Lower leg skin (tissue), 4 donors: ENCODE results near the gene NR2F1. TPM values are rescaled to one million over a fixed set of nuclear protein-coding genes. Genes with fewer than 3 reads are reported as not detected.

Experiments
- DNase-seq, 2 donors: peaks; one replicate each; pipeline ENCODE4 v3.0.0-alpha.2; 2019; ENCODE audit warnings: low spot score in 2 of 2
- H3K4me3 ChIP-seq: fragments of 200-600 bp; sonication (generic); 2 replicates; pipeline ENCODE4 v1.5.1; 2017; ENCODE audit warnings: mild to moderate bottlenecking, low read depth; ENCODE audit not compliant: poor library complexity, severe bottlenecking
- POLR2A ChIP-seq, 2 donors: fragments of 450-650 bp; IDR thresholded peaks; one replicate each; pipeline ENCODE4 v1.6.1; 2016 to 2017; ENCODE audit warnings: antibody characterized with exemption in 2 of 2, mild to moderate bottlenecking in 1 of 2, moderate library complexity in 1 of 2
- WGBS, 2 donors: methylation state at CpG; one replicate each; pipeline ENCODE4 v1.1.5; 2018; 5-methylcytosine and 5-hydroxymethylcytosine counted together
- intact Hi-C: fragments of 100-400 bp; cut with DNase I; formaldehyde crosslinking; loops from one replicate; pipeline ENCODE4 v1.15.0; 2023; ENCODE audit warnings: low total_unique reads
- total RNA-seq, 4 donors: library from RNA; depleted of rRNA; stranded (reverse); fragments of >200 nt; gene quantifications; one replicate each; pipeline ENCODE4 v1.1.0, GENCODE V29; 2016
- TF ChIP-seq, protein P1 (sequence below), 3 donors: fragments of 450-650 bp; IDR thresholded peaks; one replicate each; pipeline ENCODE4 v1.5.1; 2016; ENCODE audit warnings: antibody characterized with exemption in 3 of 3, mild to moderate bottlenecking in 3 of 3, moderate library complexity in 2 of 3

NR2F1 gene
- total RNA-seq, 4 donors from 2014 or later, result 0.72 to 5.9 (median 2.7) TPM

DNA sequence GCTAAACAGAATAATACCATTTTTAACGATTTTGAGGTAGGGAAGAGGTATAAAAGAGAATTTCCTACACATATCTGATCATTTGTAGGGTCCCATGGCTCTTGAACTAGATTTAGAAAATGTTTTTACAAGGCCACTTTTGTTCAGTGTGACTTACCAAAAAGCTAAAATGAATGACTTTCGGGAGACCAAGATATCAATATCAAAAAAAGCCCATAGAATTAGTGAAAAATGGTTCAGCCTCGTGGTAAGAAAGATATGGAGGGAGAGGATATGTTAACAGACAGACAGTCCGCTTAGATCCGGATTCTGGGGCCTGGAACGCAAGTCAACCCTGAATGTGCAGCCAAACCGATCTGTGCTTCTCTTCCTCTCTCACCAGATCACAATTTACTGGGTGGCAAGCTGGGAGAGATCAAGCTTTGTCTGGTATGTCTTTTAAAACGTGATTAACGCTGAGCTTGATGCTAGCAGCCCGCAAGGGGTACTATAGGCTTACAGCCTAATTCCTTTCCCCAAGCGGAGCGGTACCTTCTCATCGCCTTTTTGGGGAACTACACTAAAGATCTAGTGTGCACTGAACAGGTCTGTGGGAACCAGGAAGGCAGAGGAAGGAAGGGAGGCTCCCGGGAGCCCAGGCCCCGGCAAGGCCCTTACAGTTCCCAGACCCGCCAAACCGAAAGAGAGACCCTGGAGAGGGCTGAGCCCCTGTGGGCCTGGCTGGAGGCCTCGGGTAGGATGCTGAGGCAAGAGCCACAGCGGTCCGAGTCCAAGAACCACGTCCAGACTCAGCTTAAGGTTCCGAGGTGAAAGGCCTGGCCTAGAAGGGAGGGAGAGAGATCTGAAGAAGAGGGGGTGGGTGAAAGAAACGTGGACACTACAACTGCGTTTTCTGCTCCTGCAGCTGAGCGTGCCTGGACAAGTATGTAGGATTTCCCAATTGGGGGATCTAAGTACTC lies 4.9 kb upstream of the NR2F1 start:
- intact Hi-C loops, result no loop called here
- TF ChIP-seq POLR2A (IDR thresholded peaks at IDR 0.05), result no peak
- TF ChIP-seq, protein P1, sequence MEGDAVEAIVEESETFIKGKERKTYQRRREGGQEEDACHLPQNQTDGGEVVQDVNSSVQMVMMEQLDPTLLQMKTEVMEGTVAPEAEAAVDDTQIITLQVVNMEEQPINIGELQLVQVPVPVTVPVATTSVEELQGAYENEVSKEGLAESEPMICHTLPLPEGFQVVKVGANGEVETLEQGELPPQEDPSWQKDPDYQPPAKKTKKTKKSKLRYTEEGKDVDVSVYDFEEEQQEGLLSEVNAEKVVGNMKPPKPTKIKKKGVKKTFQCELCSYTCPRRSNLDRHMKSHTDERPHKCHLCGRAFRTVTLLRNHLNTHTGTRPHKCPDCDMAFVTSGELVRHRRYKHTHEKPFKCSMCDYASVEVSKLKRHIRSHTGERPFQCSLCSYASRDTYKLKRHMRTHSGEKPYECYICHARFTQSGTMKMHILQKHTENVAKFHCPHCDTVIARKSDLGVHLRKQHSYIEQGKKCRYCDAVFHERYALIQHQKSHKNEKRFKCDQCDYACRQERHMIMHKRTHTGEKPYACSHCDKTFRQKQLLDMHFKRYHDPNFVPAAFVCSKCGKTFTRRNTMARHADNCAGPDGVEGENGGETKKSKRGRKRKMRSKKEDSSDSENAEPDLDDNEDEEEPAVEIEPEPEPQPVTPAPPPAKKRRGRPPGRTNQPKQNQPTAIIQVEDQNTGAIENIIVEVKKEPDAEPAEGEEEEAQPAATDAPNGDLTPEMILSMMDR (IDR thresholded peaks at IDR 0.05), result no peak
- H3K4me3 ChIP-seq, result no peak overlapping the region
- no peak for DNase-seq
- WGBS, 2 donors, result 69 to 75% methylated on average over 25 of the region's 25 CpGs

DNA sequence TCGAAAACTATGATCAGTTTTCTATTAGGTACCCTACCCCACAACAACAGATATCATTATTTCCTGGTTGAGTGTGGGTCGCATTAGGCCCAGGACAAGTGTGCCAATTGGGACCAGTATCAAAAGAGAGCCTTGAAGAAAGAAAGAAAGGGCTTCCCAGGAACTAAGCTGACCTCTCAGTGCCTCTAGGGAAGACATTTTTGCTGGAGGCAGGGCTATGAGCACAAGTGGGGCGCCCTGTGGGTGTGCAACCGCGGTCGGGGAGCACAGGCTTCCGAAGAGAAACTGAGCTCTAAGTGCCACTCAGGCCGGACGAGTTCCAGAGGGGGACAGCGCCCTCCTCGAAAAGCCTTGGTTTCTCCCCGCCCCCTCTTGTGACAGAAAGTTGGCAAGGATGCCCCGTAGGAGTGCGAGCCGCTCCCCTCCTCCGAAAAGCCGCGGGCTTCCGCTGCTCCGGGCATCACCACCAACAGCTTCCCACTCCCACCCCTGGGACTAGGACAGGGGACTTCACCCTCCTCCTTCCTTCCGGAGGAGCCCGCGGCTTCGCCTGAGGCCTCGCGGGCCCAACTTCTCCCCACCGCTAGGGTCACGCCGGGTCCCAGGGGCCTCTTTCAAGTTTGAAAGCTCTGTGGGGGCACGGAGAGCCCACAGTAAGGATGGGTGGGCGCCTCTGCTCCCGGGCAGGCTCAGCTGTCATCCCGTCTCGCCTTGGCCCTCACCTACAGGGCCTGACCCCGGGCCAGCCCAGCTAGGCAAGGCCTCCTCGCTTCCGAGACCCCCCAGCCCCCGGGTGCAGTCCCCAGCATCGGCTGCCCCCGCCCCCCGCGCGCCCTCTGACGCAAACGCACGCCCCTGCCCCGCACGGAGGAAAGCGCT lies 4.0 kb upstream of the NR2F1 start:
- 15 to 19% methylated on average over 42 to 48 of the region's 49 CpGs for WGBS, 2 donors
- no peak overlapping the region for H3K4me3 ChIP-seq
- TF ChIP-seq, protein P1 (IDR thresholded peaks at IDR 0.05), result no peak
- no peak for TF ChIP-seq POLR2A (IDR thresholded peaks at IDR 0.05)
- DNase-seq, result peak in 1 of 2 donors; percentile 88
- intact Hi-C loops, result no loop called here

DNA sequence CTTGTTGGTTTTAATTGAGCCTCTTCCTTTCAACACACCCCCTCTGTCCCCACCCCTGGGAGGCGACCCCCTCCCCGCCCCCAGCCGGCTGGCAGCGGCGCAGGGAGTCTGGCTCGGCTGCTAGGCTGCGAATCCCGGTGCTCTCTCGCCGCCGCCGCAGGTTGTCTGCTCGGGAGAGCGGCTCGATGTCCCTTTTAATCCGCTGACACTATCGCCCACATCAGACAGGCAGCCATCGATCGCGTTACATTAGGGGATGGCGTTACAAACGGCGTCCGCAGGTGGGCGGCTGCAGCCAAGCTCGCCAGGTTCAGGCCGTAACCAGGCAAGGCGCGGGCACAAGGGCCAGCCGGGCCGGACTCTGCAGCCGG lies 3.3 kb upstream of the NR2F1 start:
- H3K4me3 ChIP-seq, result peak overlapping the region; percentile 38
- no peak for DNase-seq
- intact Hi-C loops, result loop anchor here (10.0 kb wide), 1 partner anchor 335 kb away; no protein-coding TSS in a partner anchor
- TF ChIP-seq, protein P1 (IDR thresholded peaks at IDR 0.05), result no peak
- no peak for TF ChIP-seq POLR2A (IDR thresholded peaks at IDR 0.05)
- 0 to 1% methylated on average over 21 to 29 of the region's 32 CpGs for WGBS, 2 donors

DNA sequence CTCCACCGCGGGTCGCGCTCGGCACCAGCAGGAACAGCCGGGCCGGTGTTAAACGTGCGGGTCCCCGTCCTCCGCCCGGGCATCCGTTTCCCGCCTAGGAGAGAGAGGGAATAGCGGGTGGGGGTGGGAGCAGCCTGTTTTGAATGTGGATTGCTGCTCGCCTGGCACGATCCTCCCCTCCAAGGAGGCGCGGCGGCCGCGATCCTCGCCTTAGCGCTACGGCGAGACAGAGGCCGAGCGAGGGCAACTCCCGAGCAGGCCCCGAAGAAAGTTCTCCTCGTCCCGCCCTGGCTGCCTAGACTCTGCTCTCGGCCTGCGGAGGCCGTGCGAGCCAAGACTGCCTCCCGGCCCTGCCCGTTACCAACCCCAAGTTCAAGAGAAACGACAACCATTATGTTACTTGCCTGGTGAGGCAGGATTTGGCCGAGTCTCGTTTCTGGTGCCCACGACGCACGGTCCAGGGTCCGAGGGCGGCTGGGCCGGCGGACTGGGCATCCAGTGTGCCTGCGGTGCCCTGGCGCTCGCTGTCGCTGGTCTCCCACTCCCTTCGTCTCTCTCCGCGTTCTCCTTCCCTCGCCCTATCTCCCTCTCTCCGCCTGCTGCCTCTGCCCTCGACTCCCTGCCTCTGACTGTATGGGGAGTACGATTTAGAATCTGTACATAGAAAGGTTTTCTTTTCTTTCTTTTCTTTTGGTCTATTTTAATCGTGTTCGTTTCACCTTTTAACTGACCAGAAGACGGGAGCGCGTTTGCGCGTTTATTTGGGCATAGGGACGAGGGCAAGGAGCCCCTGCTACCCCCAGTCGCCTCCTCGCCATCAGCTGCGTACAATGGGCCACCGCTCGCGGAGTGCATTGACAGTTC lies 2.7 kb upstream of the NR2F1 start:
- no peak for TF ChIP-seq POLR2A (IDR thresholded peaks at IDR 0.05)
- TF ChIP-seq, protein P1 (IDR thresholded peaks at IDR 0.05), result no peak
- peak overlapping the region; percentile 38 for H3K4me3 ChIP-seq
- intact Hi-C loops, result loop anchor here (10.0 kb wide), 1 partner anchor 335 kb away; no protein-coding TSS in a partner anchor
- DNase-seq, result peak in 1 of 2 donors; percentile 85
- 0 to 2% methylated on average over 40 to 60 of the region's 73 CpGs for WGBS, 2 donors

DNA sequence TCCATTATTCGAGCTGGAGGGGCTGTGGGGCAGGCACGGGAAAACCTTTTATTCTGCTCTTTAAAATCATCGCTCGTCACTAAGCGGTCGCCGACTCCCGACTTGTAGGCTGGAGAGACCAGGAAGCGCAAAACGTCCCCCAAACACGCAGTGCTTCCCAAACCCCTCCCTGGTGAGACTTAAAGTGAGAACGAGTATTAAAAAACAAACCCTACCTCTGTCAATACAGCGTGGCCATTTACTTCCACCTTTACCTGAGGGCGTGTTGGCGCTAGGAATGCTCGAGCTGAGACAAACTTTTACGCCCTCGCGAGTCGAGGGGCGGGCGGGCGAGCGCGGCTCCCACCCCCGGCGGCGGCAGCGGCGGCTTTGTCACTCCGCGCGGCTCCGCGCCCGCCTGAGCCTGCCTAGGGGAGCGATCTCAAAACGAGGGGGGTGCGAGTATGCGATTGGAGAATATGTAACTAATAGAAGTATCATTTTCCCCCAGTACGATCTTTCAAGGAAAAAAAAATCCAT lies 2.0 kb upstream of the NR2F1 start, which contains the start of gene NR2F1-AS1:
Gene NR2F1-AS1, minus strand, starts transcription at position 293 of the 519 bp plus-strand sequence.
- intact Hi-C loops, result loop anchor here (10.0 kb wide), 1 partner anchor 334 kb away; no protein-coding TSS in a partner anchor
- H3K4me3 ChIP-seq, result peak within 1 kb of the TSS; percentile 38
- peak in 1 of 2 donors; percentile 87 for DNase-seq
- WGBS, 2 donors, result 0 to 1% methylated on average over 41 of the region's 41 CpGs
- no peak for TF ChIP-seq POLR2A (IDR thresholded peaks at IDR 0.05)
- TF ChIP-seq, protein P1 (IDR thresholded peaks at IDR 0.05), result no peak
